NK-92 (cell line): ENCODE data around the gene CDH15.
"Not testable (repeated sequence)": the region's sequence is repeated elsewhere in the genome, so short reads cannot be mapped to it uniquely, and the experiment has no call there.

Experiments
- DNase-seq: peaks from one replicate; lab custom pipeline; 2025; ENCODE audit not compliant: unreplicated experiment; lab: John Stamatoyannopoulos, UW

The CDH15 gene

DNA sequence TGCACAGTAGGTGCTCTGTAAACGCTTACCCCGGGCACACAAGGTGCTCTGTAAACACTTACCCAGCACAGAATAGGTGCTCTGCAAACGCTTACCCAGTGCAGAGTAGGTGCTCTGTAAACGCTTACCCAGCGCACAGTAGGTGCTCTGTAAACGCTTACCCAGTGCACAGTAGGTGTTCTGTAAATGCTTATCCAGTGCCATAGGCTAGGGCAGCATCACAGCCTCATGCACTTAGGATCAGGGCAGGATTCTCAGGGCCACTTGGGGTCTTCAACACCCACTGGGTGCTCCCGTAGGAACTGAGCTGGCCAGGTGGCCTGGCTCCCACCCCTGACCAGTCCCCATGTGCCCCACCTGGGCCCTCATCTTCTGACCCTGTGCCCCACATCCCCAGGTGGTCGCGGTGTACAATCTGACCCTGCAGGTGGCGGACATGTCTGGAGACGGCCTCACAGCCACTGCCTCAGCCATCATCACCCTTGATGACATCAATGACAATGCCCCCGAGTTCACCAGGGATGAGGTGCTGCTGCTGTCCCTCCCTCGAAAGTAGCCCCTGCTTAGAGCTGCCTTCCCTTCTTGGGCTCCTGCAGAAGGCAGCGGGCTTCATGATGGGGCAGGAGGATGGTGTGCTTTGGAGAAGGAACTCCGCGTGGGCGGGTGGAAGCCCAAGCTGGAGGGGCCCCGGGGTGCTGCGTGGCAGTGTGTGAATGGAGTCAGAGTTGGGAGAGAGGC is 15.7 kb downstream of the CDH15 start:
- no peak for DNase-seq

GRCh38 chr16:89187770-89188392 is 16.3 kb downstream of the CDH15 start:
- DNase-seq: no peak

- DNase-seq: not testable (repeated sequence)
These were observed 17.2 kb downstream of the CDH15 start for GRCh38 chr16:89188471-89189357.

GRCh38 chr16:89189358-89190025 is 17.9 kb downstream of the CDH15 start:
- no peak for DNase-seq

GRCh38 chr16:89190150-89190958 is 18.8 kb downstream of the CDH15 start:
- no peak for DNase-seq

GRCh38 chr16:89191033-89191900 is 19.7 kb downstream of the CDH15 start:
- DNase-seq: no peak

- no peak for DNase-seq
These were observed 20.3 kb downstream of the CDH15 start for GRCh38 chr16:89191901-89192185.

GRCh38 chr16:89192186-89192955 is 20.8 kb downstream of the CDH15 start:
- peak; percentile 56 for DNase-seq

- DNase-seq: no peak
These were observed 21.5 kb downstream of the CDH15 start for GRCh38 chr16:89192956-89193575.

- DNase-seq: no peak
These were observed 22.2 kb downstream of the CDH15 start for GRCh38 chr16:89193576-89194293.

GRCh38 chr16:89194340-89195311 is 23.1 kb downstream of the CDH15 start:
- DNase-seq: no peak

GRCh38 chr16:89195521-89196171 is 24.1 kb downstream of the CDH15 start:
- no peak for DNase-seq

- DNase-seq: no peak
These were observed 25.6 kb downstream of the CDH15 start for GRCh38 chr16:89197033-89197632.

DNA sequence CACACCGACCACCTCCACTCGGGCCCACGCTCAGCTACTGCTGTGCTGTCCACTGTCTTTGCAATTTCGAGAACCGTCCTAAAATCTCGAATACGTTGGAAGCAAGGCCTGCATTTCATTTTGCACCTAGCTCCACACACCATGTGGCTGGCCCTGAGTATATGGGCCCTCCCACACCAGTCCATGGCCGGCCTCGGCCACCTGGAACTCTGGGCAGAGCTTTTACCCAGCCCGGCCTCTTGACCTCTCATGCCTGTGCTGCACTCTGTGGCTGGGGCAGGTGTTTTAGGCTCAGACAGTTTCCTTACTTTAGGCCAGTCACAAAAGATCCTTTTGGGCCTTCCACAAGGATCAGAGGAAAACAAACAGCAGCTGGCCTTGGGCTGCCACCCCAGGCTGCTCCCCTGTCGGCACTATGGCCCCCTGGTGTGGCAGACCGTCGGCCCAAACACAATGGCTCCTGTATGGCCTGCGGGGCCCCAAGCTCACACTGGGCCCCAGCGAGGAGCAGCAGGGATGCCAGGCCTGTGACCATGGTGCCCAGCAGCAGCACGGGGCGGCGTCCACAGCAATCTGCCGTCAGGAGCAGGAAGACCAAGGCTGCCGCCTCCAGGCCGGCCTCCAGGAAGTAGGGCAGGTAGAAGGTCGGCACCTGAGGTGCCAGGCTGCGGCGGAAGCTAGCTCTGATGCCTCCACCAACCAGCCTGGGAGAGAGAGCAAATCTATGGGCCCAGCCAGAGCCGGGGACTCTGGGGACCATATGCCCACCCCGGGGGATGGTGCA is 26.3 kb downstream of the CDH15 start:
- no peak for DNase-seq
